ENCODE results near the gene PLEKHA6.

Gene PLEKHA6

GRCh38 chr1:204337583-204337982, 22.1 kb downstream of the PLEKHA6 start:
- TF ChIP-seq CTCF (IDR thresholded peaks at IDR 0.05) = no peak

GRCh38 chr1:204337036-204337429, 22.7 kb downstream of the PLEKHA6 start:
- TF ChIP-seq CTCF (IDR thresholded peaks at IDR 0.05) = no peak

GRCh38 chr1:204336421-204337035, 23.2 kb downstream of the PLEKHA6 start:
- TF ChIP-seq CTCF (IDR thresholded peaks at IDR 0.05) = no peak

- TF ChIP-seq CTCF (IDR thresholded peaks at IDR 0.05) = no peak
Measured at GRCh38 chr1:204335533-204335932, 24.2 kb downstream of the PLEKHA6 start.

- no peak for TF ChIP-seq CTCF (IDR thresholded peaks at IDR 0.05)
Measured at GRCh38 chr1:204335085-204335484, 24.6 kb downstream of the PLEKHA6 start.

- TF ChIP-seq CTCF (IDR thresholded peaks at IDR 0.05) = no peak
Measured at GRCh38 chr1:204334455-204334854, 25.3 kb downstream of the PLEKHA6 start.

- TF ChIP-seq CTCF (IDR thresholded peaks at IDR 0.05) = no peak
Measured at GRCh38 chr1:204333427-204333826, 26.3 kb downstream of the PLEKHA6 start.
